GM21723 (cell line): Measurements from ENCODE around the gene PIM2.

Source experiments
- ATAC-seq: cut with Tn5 transposase; IDR thresholded peaks from one replicate; pipeline ENCODE4 v1.9.1; 2021; ENCODE audit warnings: mild to moderate bottlenecking, moderate library complexity; ENCODE audit not compliant: unreplicated experiment

The PIM2 gene

DNA sequence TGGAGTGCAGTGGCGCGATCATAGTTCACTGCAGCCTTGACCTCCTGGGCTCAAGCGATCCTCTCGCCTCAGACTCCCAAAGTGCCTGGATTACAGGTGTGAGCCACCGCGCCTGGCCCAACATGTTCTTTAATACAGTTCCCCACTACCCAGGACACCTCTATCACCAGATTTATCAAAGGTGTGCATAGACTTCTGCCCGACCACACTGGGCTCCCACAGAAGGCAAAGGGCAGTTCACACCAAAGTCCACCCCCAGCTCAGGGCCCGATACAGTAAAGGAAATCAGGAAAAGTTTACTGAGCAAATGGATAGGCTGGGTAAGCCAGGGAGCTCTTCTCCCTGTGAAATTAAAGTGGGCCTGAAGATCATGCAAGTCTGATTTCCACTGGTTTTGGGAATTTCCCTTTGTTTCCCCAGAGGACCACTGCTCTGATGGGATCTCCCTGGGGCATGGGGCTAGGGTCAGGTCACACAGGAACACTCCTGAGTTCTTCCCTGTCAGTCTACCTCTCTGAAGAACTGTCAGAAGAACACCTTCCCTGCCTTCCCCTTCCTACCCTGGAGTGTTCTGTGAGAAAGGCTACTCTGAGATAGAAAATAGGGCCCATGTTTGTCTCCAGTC, 17.7 kb upstream of the PIM2 start:
- peak; percentile 1 for ATAC-seq

DNA sequence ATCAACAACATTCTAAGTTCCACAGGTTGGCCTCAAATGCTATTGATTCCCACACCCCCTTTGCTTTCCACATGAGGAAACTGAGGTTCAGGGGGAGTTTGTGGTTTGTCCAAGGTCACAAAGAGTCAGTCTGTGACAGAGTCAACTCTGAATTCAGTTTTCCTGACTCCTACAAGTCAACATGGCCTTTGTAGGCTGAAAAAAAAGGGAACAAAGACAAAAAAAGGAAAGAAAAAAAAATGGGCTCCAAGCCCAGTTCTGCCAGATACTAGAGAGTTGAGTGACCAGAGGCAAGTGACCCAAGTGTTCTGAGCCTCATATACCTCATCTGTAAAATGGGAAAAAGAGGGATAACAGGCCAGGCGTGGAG, 16.5 kb upstream of the PIM2 start:
- no peak for ATAC-seq

DNA sequence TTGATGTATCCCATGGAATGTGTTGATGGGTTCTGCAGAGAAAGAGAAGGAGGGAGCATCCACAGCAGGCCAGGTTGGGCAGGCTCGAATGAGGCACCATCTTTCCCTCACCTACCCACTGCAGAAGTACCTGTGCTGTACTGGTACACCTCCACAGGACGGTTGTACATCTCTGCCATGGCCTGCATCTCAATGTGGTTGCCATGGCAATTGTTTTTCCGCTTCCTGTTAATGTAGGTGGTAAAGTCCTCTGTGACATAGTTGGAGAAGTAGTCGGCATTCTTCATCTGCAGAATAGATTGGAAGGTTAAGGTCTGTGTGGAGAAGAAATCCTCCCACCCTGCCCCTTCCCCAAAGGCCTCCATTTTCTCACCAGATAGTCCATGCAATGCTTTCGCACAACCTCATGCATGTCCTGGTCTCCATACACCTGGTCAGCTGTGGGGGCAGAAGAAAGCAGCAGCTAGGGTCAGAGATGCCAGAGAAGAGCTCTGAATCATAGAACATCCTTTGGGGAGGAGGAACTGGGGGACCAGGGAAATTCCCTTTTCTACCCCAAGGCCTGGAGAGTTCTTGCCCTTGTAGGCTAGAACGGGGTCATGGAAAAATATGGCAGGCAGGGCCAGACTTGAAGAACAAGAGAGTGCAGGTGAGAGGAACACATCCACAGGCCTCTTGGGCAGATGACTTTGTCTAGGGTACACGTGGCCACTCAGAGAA, 15.9 kb upstream of the PIM2 start:
- no peak for ATAC-seq

DNA sequence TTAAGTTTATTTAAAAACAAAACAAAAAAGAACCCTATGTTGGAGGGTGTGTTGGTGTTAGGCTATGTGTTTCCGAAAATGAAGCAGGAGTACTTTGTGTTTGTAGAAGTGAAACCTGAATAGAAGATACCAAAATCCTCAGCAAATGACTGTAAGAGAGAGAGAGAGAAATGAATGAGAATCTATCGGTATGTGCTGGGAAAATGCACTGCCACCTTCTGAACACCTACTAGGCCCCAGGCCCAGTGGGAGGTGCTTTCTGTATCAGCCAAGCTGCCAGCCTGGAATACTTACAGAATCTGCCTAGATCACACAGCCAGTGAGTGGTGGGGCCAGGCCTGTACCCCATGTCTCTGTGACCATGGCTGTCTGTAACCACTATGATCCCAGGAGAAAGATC, 14.9 kb upstream of the PIM2 start:
- ATAC-seq: no peak

DNA sequence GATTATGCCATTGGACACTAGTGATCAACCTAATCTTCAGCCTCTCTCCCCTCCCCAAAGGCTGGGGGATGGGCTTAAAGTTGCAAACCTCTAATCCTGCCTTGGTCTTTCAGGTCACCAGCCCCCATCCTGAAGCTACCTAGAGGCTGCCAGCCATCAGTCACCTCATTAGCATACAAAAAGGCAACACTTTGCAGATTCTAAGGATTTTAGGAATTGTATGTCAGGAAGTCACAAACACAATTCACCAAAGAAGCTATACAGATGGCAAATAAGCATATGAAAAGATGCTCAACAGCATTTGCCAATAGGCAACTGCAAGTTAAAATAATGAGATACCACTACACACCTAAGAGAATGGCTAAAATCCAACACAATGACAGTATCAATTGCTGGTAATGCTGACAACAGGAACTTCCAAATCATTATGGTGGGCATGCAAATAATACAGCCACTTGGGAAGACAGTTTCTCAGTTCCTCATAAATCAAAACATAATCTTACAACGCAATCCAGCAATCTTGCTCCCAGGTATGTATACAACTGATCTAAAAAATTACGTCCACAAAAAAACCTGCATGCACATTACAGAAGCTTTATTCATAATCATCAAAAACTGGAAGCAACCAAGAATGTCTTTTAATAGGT, 9.0 kb upstream of the PIM2 start:
- no peak for ATAC-seq

DNA sequence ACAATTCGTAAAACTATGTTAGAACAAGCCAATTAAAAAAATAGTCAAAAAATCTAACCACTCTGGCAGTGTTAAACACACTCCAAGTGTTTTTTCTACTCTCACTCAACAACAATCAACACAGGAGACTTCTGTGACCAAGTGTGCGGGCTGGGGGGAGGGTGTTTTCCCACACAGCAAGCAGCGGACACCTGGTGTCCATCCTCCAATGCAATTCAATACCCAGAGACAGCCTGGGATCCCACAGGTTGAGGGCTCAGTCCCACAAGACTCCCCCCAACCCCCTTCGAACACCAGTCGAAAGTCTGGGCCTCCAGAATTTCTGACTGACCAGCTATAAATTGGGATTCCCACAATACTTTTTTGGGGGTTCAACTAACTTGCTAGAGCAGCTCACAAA, 8.3 kb upstream of the PIM2 start:
- ATAC-seq: no peak

DNA sequence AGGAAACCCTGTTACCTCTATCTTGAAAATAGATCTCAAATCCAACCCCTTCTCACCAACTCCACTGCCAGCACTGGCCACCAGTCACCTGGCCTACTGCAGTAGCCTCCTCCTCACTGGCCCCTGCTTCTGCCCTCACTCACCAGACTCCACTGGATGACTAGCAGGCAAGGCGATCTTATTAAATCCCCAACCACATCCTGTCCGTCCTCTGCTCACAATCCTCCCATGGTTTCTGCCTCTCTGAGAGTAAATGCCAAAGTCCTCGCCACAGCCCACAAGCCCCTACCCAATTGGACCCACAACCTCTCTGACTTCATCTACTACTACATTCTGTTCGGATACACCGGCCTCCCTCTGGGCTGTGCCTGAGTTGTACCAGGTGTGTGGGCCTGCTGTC, 5.4 kb upstream of the PIM2 start:
- no peak for ATAC-seq

DNA sequence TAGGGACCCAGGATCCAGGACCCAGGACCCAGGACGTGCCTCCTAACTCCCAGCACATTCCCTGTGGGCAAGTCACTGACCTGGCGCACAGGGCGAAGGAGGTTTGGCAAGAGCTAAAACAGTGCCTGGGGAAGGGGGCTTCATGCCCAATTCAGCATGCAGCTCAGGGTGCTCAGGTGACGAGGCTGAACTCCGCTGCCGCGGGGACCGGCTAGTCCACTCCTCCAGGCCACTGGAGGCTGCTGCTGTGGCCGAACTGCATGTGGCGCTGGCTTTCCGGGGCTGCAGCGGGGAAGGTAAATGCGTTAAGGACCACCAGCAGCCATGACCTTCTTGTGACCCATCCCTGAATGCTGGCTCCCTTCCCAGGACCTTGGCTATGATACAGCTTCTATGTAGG, 4.9 kb upstream of the PIM2 start:
- no peak for ATAC-seq

DNA sequence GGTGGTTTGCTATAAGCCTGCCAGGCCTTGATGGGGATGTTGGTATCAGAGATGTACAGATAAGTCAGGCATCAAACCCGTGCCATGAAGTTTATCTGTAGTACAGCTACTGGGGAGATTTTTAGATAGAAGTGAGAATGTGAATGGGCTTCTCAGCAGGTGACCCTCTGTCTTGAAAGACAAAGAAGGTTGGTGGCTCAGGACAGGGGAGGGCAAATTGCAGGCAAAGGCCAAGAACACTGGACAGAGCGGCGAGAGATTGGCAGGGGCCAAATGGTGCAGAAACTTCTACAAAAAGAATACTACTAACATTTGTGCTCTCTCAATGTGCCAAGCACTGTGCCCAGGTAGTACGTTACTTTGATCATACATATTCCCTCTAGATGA, 1.9 kb upstream of the PIM2 start:
- ATAC-seq: no peak

DNA sequence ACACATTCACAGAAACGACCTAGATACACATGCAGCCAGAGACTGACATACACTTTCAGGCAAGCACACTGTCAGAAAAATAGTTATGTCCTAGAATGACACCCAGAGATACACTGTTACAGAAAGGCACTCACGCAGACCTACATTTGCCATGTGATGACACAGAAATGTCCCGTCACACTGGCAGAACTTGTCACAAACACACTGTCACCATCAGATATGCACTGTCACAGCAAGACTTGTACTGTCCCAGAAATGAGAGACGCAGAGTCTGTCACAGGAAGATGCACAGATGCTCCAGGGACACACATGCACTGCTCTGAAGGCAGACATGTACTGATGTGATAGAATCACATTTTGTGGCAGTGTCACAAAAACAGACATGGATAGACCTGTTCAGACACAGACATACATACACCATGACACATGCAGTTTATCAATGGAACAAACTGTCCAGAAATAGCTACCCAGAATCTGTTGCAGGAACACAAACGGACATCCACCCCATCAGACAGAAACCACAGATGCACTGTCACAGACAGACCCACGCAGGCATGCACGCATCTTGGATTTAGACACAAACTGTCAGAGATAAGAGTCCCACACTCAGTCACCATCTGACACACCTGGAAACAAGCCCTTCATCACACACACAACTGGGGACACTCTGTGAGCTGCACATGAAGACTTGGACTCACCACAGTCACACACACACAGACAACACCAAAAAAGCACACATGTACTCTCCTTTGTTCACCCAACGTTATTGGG, 1.3 kb upstream of the PIM2 start:
- no peak for ATAC-seq

DNA sequence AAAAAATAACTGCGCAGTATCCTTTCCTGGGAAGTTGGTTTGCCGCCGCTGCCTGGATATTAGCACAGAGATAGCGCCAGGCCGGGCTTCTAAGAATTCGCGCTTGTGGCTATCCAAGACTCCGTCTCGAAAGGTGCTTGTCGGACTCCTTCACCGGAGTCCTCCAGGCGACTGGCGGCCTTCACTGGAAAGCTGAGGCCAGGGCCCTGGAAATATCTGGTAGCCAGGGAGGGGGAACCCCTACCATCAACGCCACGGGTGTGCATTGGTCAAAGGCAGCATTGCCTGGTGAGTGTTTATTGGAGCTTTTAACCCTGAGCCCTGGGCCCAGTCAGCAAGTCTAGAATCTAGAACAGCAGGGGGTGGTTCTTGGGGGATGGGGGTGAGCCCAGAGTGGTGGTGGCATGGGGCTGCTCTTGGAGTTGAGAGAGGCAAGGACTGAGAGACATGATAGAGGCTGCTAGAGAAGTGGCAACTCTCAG, 577 bp upstream of the PIM2 start:
- ATAC-seq: peak; percentile 17

DNA sequence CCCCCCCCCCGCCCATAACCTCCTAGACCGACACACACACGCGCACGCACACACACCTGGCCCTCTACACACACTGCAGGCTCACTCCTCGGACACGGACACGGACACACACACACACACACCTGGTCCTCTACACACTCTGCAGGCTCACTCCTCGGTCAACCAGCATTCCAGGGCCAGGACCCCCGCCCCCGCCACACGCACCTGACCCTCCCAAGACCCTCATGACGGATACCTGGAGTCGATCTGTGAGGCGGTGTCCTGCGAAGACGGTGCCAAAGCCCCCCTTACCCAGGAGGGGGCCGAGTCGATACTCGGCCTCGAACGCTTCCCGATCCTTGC, 552 bp downstream of the PIM2 start:
- no peak for ATAC-seq

DNA sequence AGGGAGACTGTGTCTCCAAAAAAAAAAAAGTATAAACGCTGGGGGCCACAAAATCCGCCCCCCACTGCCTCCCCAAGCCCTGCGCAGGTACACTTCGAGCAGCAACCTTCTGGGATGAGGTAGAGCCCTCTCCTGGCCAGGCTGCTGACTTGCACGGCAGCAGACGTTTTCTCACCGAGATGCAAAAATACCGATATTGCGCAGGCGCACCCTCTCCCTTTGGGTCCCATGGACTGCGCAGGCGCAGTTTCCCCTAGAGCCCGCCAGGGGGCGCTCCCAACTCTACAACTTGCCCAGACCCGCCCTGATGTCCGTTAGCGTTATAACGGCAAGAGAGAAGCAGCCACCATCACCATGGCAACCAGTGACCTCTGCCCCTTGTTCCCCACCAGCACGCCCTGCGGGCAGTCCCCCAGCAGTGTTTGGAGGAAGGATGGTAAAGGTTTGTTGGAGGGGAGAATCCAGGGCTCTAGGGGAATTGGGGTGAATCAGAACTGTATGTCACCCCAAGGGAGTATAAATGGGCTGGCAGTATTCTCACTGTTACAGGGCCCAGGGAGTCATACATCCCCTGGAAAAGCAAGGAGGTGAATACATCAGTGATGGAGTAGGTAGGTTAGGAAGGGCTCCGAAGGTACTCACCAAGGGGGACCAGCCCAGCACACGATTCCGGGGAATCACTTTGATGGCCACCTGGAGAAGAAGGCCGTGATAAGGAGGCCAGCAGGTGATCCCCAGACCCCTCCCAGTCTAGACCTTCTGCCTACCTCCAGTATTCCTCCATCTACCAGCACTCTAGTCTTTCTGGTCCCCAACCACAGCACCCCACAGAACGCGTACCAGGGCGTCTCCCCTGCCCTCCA, 1.5 kb downstream of the PIM2 start:
- ATAC-seq: peak; percentile 38

DNA sequence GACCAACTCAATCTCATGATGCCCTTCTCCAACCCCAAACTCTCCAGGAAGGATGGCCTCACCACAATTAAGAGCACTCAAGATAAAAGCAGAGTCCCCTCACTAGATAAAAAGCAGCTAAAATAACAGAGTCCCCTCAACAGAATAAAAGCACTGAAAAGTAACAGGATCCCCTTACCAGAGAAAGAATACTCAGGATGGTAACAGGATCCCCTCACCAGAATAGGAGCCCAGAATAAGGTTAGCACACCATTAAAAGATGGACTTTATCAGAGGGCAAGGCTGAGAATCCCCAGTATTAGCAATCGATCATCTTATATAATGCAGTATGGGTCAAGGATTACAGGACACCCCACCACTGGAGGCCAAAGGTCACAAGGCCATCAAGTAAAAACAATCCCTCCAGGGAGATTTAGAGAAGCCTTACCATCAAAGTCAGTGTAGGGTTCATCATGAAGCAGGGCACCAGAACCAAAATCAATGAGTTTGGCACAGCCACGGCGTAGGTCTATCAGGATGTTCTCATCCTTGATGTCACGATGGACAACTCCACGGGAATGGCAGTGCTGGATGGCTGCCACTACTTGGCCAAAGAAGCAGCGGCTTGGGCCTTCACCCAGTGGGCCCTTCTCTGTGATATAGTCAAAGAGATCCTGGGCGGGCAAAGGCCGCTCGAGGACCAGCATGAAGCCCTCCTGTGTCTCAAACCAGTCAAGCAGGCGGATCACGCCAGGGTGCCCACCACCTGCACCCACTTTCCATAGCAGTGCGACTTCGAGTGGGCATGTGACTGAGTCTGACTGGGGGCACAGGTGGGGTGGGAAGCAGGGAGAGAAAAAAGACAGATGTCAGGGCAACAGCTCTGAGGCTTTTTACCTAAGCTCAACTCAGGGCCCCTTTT, 4.0 kb downstream of the PIM2 start:
- ATAC-seq: no peak

DNA sequence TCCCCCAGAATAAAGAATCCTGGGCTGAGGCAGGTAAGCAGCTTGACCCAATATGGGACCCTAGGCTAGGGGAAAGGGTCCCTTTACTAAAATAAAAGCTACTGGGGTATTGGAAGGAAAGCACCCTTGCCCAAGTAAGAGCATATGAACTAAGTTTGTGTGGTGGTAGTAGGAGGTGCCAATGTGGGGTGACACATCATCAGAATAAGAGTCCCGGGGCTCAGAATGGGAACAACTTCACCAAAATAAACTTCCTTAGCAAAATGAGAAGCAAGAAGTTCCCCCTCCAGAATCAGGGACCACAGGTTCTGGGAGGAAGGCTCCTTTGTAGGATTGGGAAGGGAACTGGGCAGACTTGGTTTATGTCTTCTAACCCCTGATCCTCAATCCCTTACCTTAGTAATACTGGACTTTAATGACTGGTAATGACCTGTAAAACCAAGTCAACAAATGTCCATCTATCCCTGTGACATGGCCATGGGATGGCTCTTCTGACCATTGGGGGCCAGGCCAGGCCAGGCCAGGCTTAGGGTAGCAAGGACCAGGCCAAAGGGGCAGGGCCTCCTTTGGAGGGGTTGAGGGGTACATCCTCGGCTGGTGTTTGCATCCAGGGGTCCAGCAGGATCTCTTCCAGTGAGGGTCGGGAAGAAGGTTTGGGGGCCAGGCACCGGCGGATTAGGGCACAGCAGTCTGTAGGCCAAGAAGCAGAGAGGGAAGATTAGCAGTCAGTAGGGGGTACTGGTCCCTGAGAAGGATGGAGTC, 5.0 kb downstream of the PIM2 start:
- no peak for ATAC-seq

DNA sequence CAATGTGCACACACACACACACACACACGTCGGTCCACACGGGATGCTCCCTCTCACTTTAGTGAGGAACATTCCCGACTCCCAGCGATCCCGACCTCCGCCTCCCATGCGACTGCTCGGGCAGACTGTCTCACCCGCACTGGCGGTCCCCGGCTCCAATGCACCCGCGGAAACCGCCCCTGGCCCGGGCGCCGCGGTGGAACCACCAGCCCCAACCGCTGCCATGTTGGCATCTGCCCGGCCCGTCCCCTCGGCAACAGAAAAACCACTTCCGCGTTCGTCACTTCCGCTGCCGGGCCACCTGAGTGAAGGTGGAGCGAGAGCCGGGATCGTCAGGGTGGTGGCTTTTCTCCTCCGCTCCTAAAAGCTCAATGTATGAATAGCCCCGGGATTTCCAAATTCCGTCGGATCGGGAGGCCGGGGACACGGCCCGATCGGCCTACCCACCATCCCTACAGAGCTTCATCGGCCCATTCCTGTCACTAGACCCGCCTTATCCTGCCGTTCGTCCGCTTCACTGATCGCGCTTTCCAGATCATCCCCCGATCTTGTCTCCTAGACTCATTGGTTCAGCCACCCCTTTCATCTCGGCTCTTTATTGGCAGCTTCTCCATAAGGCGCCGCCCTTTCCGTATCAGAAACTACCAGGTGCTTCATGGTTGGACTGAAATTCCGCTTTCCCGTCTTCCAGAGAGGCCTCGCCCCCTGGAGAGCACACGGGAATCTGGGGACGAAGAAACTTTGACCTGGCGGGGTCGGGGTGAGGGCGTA, 7.2 kb downstream of the PIM2 start, which contains the start of gene SLC35A2:
SLC35A2 (minus strand) TSS at position 235 of the 771 bp plus-strand sequence; CDS start at position 225, 10 bp downstream.
- ATAC-seq: peak; percentile 57

DNA sequence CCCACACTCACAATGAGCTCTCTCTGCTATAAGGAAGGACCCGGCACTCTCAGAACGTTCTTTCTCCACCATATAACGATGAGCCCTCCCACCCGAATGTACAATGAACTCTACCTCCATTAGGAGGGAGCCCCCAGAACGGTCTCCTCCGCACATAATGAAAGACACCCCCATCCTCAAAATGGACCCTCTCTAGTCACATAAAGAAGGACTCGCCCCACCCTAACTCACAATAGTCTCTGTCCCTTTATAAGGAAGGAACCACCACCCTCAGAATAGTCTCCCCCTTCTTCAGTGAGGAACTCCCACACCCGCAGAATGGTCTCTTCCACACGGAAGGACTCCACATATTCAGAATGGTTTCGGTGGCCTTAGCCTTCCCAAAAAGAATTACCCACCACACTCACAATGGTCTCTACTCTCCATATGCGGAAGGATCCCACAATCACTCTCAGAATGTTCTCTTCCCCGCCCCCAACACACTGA, 7.9 kb downstream of the PIM2 start:
- no peak for ATAC-seq

DNA sequence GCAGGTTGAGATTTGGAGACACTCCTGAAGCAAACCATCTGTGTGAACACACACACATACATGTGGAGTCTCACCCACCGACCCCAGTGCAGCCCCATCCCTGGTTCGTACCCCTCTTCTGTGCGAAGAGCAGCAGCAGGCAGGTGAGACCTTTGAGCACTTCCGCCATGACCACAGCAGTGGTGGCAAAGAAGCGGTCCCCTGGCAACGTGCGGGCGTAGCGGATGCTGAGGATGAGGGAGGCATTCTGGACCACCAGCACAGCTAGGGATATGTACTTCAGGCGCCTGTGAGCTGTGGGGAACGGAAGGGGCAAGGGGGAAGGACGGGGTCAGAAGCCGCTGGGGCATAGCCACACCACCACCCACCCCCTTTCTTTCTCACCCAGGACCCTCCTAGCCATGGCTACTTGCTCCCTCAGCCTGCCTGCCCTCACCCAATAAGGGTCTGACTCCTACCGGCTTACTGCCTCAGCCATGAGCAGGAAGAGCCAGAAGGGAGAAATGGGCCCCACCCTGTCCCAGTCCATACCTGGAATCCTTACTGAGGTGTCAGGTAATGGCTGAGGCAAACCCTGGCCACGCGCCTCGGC, 9.0 kb downstream of the PIM2 start:
- ATAC-seq: no peak
